ENCODE results near the gene GPR151.

GPR151 gene

DNA sequence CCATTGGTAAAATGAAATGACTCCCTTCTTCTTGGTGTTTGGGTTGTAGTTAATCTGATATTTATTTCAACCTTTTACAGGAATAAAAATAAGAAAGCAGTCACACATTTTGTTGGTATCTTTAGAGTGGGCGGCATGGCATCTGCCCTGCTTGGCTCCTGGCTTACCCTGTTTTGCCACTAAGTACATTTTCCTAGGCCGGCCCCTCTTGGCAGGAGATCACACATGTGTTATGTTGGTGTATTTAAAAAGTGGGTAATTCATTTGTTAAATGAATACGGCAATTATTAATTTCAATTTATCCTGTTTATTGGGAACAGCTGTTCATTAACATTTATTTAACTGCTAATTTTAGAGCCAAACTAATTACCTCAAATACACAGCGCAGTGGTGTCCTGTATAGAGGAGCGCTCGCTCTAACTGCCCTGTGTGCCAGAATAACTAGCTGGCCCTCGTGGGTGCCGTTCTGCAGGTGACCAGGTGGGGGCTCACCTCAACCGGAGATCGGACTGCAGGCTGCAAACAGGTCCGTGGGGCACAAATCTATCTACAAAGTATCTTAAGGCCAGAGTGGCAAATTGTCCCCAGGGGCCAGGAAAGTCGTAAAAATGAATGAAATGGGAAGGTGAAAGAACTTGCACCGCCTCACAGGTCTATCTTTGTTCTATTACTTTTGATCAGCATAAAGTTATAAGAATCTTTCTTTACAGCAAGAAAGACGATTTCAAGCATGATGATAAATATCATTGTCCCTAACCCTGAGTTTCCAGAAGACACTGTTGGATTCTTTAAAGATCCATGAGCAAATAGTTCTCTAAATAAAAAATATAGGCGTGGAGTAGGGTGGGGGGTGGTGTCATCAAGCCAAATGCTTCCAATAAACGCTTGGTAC is 26.2 kb upstream of the GPR151 start:
- Histone ChIP-seq H3K9me2 (replicated peaks; ENCODE audit: insufficient read depth, low read length) (no peaks in the 10 kb centered on the region), H4K20me1 (ENCODE audit: insufficient read depth, low read length) (no peaks in the 10 kb centered on the region), H3K4me1 (ENCODE audit: low read length) (no peaks in the 10 kb centered on the region), H3K9ac (ENCODE audit: low read length) (no peak overlapping the region), H2AFZ (ENCODE audit: low read length) (no peak overlapping the region), H3F3A (ENCODE audit: insufficient read depth, low read length) (no peaks in the 10 kb centered on the region), H3K4me2 (ENCODE audit: low read depth, low read length) (no peak overlapping the region), H3K4me3 (ENCODE audit: low read length) (no peak overlapping the region), H3K27ac (ENCODE audit: low read length) (no peak overlapping the region), H3K9me3 (replicated peaks; ENCODE audit: insufficient read depth, low read length) (no peaks in the 10 kb centered on the region), H3K79me2 (ENCODE audit: low read length) (no peaks in the 10 kb centered on the region), H3K36me3 (replicated peaks; ENCODE audit: insufficient read depth, low read length) (no peaks in the 10 kb centered on the region), H3K27me3 (replicated peaks; ENCODE audit: insufficient read depth, low read length) (no peaks in the 10 kb centered on the region)
- no peak for TF ChIP-seq EZH2phosphoT487 (IDR thresholded peaks at IDR 0.05; ENCODE audit: low read length)
- TF ChIP-seq, protein P1, sequence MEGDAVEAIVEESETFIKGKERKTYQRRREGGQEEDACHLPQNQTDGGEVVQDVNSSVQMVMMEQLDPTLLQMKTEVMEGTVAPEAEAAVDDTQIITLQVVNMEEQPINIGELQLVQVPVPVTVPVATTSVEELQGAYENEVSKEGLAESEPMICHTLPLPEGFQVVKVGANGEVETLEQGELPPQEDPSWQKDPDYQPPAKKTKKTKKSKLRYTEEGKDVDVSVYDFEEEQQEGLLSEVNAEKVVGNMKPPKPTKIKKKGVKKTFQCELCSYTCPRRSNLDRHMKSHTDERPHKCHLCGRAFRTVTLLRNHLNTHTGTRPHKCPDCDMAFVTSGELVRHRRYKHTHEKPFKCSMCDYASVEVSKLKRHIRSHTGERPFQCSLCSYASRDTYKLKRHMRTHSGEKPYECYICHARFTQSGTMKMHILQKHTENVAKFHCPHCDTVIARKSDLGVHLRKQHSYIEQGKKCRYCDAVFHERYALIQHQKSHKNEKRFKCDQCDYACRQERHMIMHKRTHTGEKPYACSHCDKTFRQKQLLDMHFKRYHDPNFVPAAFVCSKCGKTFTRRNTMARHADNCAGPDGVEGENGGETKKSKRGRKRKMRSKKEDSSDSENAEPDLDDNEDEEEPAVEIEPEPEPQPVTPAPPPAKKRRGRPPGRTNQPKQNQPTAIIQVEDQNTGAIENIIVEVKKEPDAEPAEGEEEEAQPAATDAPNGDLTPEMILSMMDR (IDR thresholded peaks at IDR 0.05; ENCODE audit: low read length): peak; percentile 89
- DNase-seq: peak; percentile 69

DNA sequence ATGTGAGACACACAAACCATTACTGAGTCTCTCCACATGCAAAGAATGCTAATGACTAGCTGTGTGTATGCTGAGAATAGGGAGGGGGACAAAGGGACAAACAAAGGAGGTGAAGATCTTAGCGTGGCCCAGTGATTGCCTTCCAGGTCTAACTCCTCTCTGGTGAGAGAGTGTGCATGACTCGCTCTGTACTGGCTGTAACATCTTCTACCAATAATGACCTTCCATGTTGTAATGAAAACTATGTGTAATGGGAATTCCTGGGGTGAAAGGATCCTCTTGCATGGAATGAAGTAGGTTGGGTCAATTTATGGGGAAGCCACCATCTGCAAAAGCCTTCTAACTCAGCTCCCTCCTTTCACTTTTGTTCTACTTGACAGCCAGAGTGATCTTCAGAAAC is 24.4 kb upstream of the GPR151 start:
- TF ChIP-seq EZH2phosphoT487 (IDR thresholded peaks at IDR 0.05; ENCODE audit: low read length) (no peak), EZH2 (optimal IDR thresholded peaks at IDR 0.05; ENCODE audit: low read depth, low read length) (no peak)
- TF ChIP-seq, protein P1 (IDR thresholded peaks at IDR 0.05; ENCODE audit: low read length): no peak
- no peaks in the 10 kb centered on the region for H4K20me1 ChIP-seq (ENCODE audit: insufficient read depth, low read length)
- H3K79me2 ChIP-seq (ENCODE audit: low read length): no peaks in the 10 kb centered on the region
- no peak overlapping the region for H3K27ac ChIP-seq (ENCODE audit: low read length)
- no peak overlapping the region for H3K4me3 ChIP-seq (ENCODE audit: low read length)
- H3K9me2 ChIP-seq (replicated peaks; ENCODE audit: insufficient read depth, low read length): no peaks in the 10 kb centered on the region
- H3F3A ChIP-seq (ENCODE audit: insufficient read depth, low read length): no peaks in the 10 kb centered on the region
- no peaks in the 10 kb centered on the region for H3K36me3 ChIP-seq (replicated peaks; ENCODE audit: insufficient read depth, low read length)
- no peak overlapping the region for H2AFZ ChIP-seq (ENCODE audit: low read length)
- H3K4me1 ChIP-seq (ENCODE audit: low read length): no peaks in the 10 kb centered on the region
- no peaks in the 10 kb centered on the region for H3K9me3 ChIP-seq (replicated peaks; ENCODE audit: insufficient read depth, low read length)
- no peak overlapping the region for H3K9ac ChIP-seq (ENCODE audit: low read length)
- no peak for DNase-seq
- H3K4me2 ChIP-seq (ENCODE audit: low read depth, low read length): no peak overlapping the region
- no peaks in the 10 kb centered on the region for H3K27me3 ChIP-seq (replicated peaks; ENCODE audit: insufficient read depth, low read length)

DNA sequence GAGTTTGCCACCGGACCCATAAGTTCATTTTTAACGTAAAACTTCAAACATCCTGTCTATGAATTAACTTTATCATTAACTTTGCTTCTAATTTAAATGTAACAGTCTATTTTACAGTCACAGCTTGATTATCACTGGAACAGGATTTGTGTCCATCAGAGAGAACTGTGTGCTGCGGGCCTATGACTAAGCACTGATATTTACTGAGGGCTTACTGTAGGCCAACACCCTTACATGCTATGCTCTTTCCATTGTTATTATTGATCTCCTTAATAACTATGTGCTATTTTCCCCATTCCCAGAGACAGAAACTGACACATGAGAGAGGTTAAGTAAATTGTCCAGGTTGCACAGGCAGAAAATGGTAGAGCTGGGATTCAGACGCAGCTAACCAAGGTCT is 24.0 kb upstream of the GPR151 start:
- no peaks in the 10 kb centered on the region for H3K36me3 ChIP-seq (replicated peaks; ENCODE audit: insufficient read depth, low read length)
- H3K9me3 ChIP-seq (replicated peaks; ENCODE audit: insufficient read depth, low read length): no peaks in the 10 kb centered on the region
- H3K4me2 ChIP-seq (ENCODE audit: low read depth, low read length): no peak overlapping the region
- no peaks in the 10 kb centered on the region for H3K79me2 ChIP-seq (ENCODE audit: low read length)
- H3F3A ChIP-seq (ENCODE audit: insufficient read depth, low read length): no peaks in the 10 kb centered on the region
- no peak overlapping the region for H3K4me3 ChIP-seq (ENCODE audit: low read length)
- DNase-seq: no peak
- no peaks in the 10 kb centered on the region for H3K9me2 ChIP-seq (replicated peaks; ENCODE audit: insufficient read depth, low read length)
- H4K20me1 ChIP-seq (ENCODE audit: insufficient read depth, low read length): no peaks in the 10 kb centered on the region
- no peak overlapping the region for H3K9ac ChIP-seq (ENCODE audit: low read length)
- no peak for TF ChIP-seq EZH2 (optimal IDR thresholded peaks at IDR 0.05; ENCODE audit: low read depth, low read length)
- TF ChIP-seq EZH2phosphoT487 (IDR thresholded peaks at IDR 0.05; ENCODE audit: low read length): no peak
- TF ChIP-seq, protein P1 (IDR thresholded peaks at IDR 0.05; ENCODE audit: low read length): no peak
- no peak overlapping the region for H2AFZ ChIP-seq (ENCODE audit: low read length)
- H3K27ac ChIP-seq (ENCODE audit: low read length): no peak overlapping the region
- no peaks in the 10 kb centered on the region for H3K4me1 ChIP-seq (ENCODE audit: low read length)
- H3K27me3 ChIP-seq (replicated peaks; ENCODE audit: insufficient read depth, low read length): no peaks in the 10 kb centered on the region
